Mesothelial cell of epicardium (in vitro differentiated cells): ENCODE data around the gene SERINC2. TPM values are rescaled to one million over a fixed set of nuclear protein-coding genes. Genes with fewer than 3 reads are reported as not detected.

ENCODE experiments used
- DNase-seq, 2 experiments: peaks; one replicate each; pipeline ENCODE4 v3.0.0; 2021; ENCODE audit warnings: low spot score in 2 of 2; ENCODE audit not compliant: unreplicated experiment in 2 of 2
- H3K27ac Mint-ChIP-seq: 2 replicates; pipeline ENCODE4 v1.8.0; 2021; ENCODE audit warnings: mixed read lengths
- H3K27me3 Mint-ChIP-seq: 2 replicates; pipeline ENCODE4 v1.8.0; 2021; ENCODE audit warnings: low read depth, mixed read lengths
- H3K36me3 Mint-ChIP-seq: 2 replicates; pipeline ENCODE4 v1.8.0; 2021; ENCODE audit warnings: mixed read lengths
- H3K4me1 Mint-ChIP-seq: 2 replicates; pipeline ENCODE4 v1.8.0; 2021; ENCODE audit warnings: mixed read lengths
- H3K4me3 Mint-ChIP-seq: 2 replicates; pipeline ENCODE4 v1.8.0; 2021; ENCODE audit warnings: mild to moderate bottlenecking, moderate library complexity, mixed read lengths
- H3K9me3 Mint-ChIP-seq: 2 replicates; pipeline ENCODE4 v1.8.0; 2021; ENCODE audit warnings: mixed read lengths
- total RNA-seq: library from RNA; stranded (reverse); gene quantifications from 3 replicates; pipeline ENCODE4 v1.2.1, GENCODE V29; 2021
- TF ChIP-seq, protein P1 (sequence below): fragments of 200-600 bp; sonication (generic); IDR thresholded peaks from one replicate; pipeline ENCODE4 v1.5.0; 2021; ENCODE audit warnings: antibody characterized with exemption; ENCODE audit not compliant: unreplicated experiment

SERINC2 gene
- total RNA-seq, 1 donor from 2014 or later: 45.4 TPM

GRCh38 chr1:31405578-31406245 is 7.3 kb upstream of the SERINC2 start:
- no peak overlapping the region for H3K4me3 Mint-ChIP-seq
- TF ChIP-seq, protein P1, sequence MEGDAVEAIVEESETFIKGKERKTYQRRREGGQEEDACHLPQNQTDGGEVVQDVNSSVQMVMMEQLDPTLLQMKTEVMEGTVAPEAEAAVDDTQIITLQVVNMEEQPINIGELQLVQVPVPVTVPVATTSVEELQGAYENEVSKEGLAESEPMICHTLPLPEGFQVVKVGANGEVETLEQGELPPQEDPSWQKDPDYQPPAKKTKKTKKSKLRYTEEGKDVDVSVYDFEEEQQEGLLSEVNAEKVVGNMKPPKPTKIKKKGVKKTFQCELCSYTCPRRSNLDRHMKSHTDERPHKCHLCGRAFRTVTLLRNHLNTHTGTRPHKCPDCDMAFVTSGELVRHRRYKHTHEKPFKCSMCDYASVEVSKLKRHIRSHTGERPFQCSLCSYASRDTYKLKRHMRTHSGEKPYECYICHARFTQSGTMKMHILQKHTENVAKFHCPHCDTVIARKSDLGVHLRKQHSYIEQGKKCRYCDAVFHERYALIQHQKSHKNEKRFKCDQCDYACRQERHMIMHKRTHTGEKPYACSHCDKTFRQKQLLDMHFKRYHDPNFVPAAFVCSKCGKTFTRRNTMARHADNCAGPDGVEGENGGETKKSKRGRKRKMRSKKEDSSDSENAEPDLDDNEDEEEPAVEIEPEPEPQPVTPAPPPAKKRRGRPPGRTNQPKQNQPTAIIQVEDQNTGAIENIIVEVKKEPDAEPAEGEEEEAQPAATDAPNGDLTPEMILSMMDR: no peak
- H3K9me3 Mint-ChIP-seq: no peaks in the 10 kb centered on the region
- no peaks in the 10 kb centered on the region for H3K4me1 Mint-ChIP-seq
- no peaks in the 10 kb centered on the region for H3K27me3 Mint-ChIP-seq
- DNase-seq: no peak
- no peak overlapping the region for H3K27ac Mint-ChIP-seq
- H3K36me3 Mint-ChIP-seq: no peaks in the 10 kb centered on the region

DNA sequence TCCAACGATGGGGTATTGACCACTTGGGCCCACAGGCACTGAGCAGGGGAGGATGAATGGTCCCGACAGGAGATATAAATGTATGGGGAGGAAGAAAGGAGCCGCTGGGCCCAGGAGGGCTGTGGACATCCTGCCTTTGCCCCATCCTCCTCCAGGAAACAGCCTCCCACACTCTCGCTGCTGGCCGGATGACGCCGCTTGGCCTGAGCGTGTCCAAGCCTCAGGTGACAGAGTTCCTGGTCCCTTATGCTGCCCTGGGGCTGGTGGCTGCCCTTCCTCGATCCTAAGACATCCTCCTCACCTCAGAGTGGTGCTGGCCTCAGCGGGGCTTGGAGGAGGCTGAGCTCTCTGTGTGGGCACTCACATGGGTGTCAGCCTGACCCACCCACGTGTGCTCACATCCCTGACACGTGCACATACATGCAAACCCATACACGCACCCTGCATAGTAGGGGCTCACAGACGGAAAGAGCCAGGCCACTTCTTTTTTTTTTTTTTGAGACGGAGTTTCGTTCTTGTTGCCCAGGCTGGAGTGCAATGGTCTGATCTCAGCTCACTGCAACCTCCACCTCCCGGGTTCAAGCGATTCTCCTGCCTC is 5.9 kb upstream of the SERINC2 start:
- Mint-ChIP-seq H3K9me3 (no peaks in the 10 kb centered on the region), H3K4me1 (no peaks in the 10 kb centered on the region), H3K27ac (no peak overlapping the region), H3K4me3 (no peak overlapping the region), H3K36me3 (no peaks in the 10 kb centered on the region), H3K27me3 (peaks cover 3% of the 10 kb centered on the region)
- no peak for DNase-seq
- TF ChIP-seq, protein P1: no peak

DNA sequence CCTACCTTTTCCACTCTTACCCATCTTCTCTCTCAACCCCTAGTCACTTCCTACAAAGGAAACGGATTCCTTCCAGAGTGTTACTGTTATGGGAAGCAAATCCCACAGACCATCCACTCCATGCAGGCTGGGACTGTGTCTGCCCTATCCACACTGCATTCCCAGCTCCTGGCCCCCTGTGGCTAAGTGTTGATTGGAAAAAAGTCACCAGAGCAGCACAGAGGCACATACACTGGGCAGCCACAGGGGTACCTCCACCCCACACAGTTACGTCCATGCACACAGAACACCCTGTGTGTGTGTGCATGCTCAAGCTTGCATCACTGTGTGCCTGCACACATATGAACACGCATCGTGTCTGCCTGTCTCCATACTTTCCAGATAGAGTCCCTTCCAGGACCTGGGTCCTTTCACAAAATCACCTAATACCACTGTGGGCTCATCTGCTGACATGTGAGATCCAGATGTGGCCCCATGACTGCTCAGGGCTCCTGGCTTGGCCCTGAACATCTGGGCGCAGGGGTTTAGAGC is 4.2 kb upstream of the SERINC2 start:
- TF ChIP-seq, protein P1: no peak
- Mint-ChIP-seq H3K4me3 (no peak overlapping the region), H3K9me3 (no peaks in the 10 kb centered on the region), H3K27me3 (peaks cover 5% of the 10 kb centered on the region), H3K4me1 (peaks cover 4% of the 10 kb centered on the region), H3K36me3 (no peaks in the 10 kb centered on the region), H3K27ac (no peak overlapping the region)
- no peak for DNase-seq

- H3K4me1 Mint-ChIP-seq: peaks cover 13% of the 10 kb centered on the region
- no peaks in the 10 kb centered on the region for H3K9me3 Mint-ChIP-seq
- peaks cover 6% of the 10 kb centered on the region for H3K27me3 Mint-ChIP-seq
- TF ChIP-seq, protein P1: no peak
- H3K4me3 Mint-ChIP-seq: peak overlapping the region; percentile 10
- no peak overlapping the region for H3K27ac Mint-ChIP-seq
- no peaks in the 10 kb centered on the region for H3K36me3 Mint-ChIP-seq
- no peak for DNase-seq
Observed at GRCh38 chr1:31409946-31410858, 2.8 kb upstream of the SERINC2 start.

DNA sequence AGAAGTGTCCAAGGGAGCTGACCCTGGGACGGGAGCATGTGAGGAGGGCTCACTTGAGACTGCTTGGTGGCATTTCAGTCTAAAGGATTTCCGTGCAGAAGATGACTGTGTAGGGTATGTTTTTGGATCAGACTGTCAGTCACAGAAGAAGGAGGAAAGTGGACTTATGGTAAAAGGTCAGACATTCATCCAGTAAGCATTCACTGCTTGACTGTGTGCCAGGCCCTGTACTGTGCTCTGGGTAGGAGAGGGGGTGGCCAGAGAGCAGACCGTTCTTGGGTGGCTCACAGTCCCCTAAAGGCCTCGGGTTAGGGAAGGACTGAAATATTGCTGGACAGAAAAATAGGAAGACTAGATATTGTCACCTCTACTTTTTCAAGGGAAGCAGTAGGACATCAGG is 2.1 kb upstream of the SERINC2 start:
- Mint-ChIP-seq H3K9me3 (no peaks in the 10 kb centered on the region), H3K27ac (no peak overlapping the region), H3K27me3 (peaks cover 6% of the 10 kb centered on the region), H3K36me3 (no peaks in the 10 kb centered on the region), H3K4me1 (peaks cover 13% of the 10 kb centered on the region), H3K4me3 (peak overlapping the region; percentile 10)
- TF ChIP-seq, protein P1: no peak
- DNase-seq: no peak
